GM18505 (cell line): ENCODE measurements around the gene TNFRSF19.

Experiments used
- ATAC-seq: cut with Tn5 transposase; IDR thresholded peaks from one replicate; pipeline ENCODE4 v1.9.1; 2021; ENCODE audit not compliant: unreplicated experiment
- POLR2A ChIP-seq: IDR thresholded peaks from 4 replicates; pipeline ENCODE4 v1.6.1; 2011; ENCODE audit warnings: borderline replicate concordance; ENCODE audit not compliant: insufficient read depth, insufficient read length; ENCODE audit errors: extremely low read depth

The TNFRSF19 gene

GRCh38 chr13:23554000-23554399, 16.2 kb upstream of the TNFRSF19 start:
- ATAC-seq: no peak

DNA sequence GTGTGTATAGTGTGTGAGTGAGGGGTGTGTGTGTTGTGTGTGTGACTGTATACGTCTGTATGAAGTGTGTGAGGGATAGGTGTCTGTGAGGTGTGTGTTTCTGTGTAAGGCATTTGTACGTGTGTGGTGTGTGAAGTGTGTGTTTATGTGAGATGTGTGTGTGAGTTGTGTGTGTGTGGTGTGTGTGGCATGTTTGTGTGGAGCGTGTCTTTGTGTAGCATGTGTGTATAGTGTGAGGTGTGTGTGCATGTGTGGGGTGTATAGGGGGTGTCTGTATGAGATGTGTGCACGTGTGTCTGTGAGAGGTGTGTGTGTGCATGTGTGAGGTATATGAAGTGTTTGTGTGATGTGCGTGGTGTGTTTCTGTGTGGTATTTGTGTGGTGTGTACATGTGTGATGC, 13.2 kb upstream of the TNFRSF19 start:
- TF ChIP-seq POLR2A: no peak
- no peak for ATAC-seq

More at GRCh38 chr13:23554000-23554399, 16.2 kb upstream of the TNFRSF19 start:
- TF ChIP-seq POLR2A: no peak

GRCh38 chr13:23557733-23558132, 12.5 kb upstream of the TNFRSF19 start:
- no peak for ATAC-seq
- no peak for TF ChIP-seq POLR2A

GRCh38 chr13:23558675-23559536, 11.3 kb upstream of the TNFRSF19 start:
- no peak for ATAC-seq
- no peak for TF ChIP-seq POLR2A

DNA sequence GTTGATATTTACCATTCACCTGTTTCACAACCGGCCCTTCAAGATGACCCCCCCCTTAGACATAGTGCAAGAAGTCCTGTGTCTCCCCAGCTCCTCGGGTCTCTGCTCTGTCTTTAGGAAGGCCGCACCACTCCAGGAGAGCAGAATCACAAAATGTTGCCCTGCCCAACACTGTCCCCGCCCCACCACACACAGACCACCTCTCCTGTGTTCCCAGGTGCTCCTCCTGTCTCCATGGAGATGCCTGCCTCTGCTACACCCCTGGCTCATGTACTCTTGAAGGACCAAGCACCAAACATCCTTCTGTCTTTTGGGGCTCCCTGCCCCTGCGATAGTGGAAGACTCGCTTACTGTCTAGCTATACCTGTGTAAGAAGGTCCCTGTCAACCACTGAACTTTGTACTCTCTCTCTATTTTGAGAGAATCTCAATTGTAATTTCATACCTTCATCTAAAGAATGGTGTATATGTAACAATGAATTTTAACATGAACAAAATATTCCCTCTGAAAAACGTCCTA, 9.6 kb upstream of the TNFRSF19 start:
- peak; percentile 8 for ATAC-seq
- peak; percentile 40 for TF ChIP-seq POLR2A

GRCh38 chr13:23561261-23561660, 9.0 kb upstream of the TNFRSF19 start:
- peak; percentile 73 for ATAC-seq
- TF ChIP-seq POLR2A: no peak

GRCh38 chr13:23563085-23563845, 6.9 kb upstream of the TNFRSF19 start:
- TF ChIP-seq POLR2A: no peak
- no peak for ATAC-seq

GRCh38 chr13:23567906-23568460, 2.2 kb upstream of the TNFRSF19 start:
- no peak for ATAC-seq
- no peak for TF ChIP-seq POLR2A

GRCh38 chr13:23570921-23571315, 706 bp downstream of the TNFRSF19 start:
- ATAC-seq: no peak

GRCh38 chr13:23571431-23571830, 1.2 kb downstream of the TNFRSF19 start:
- TF ChIP-seq POLR2A: no peak
- ATAC-seq: no peak

More at GRCh38 chr13:23570921-23571315, 706 bp downstream of the TNFRSF19 start:
- TF ChIP-seq POLR2A: peak; percentile 50

DNA sequence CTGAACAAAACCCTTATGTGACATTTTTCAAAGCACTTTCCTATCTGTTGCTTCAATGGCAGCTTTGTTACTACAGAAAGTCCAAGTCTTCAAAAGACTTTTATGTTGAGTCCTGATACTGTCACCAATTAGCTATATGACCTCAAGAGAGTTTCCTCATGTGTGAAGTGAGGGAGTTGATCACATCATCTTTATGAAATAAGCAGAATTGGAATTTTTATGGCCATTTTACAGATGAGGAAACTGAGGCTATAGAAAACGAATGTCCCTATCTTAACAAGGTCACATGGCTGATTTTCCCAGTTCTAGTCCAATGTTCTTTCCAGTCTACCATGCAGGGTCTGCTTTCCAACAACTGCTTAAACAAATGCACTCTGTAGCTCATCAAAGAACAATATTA, 2.6 kb downstream of the TNFRSF19 start:
- ATAC-seq: no peak
- TF ChIP-seq POLR2A: no peak

DNA sequence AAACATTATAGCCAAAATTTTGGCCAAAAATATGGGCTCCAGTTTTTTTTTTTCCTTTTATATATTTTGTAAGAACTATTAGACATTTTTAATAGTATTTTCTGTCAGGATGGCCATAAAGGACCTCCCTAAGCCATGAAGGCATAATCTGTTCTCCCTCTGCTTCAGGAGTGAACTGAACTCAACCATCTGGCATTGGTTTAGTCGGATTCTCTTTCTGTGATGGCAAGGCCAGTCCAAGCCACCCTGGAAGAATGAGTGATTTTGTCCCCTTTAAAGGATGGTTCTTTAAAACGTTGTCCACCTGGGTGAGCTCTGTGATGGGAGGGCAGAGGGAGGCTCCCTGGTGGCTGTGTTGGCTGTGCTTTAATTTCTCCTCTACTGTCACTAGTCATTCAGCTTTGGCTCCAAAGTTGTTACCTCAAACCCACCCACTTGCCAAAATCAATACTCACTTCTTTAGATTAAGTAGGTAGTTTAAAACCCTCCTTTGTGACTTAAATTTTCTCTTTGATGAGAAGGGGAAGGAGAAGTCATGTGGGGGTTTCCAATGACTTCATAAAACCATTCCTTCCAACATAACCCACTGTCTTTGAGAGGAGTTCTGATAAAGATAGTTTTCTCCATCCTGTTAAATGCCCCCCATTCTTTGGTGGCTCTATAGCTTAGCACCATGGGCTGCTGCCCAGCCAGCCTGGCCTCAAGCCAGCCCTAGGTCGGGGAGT, 4.4 kb downstream of the TNFRSF19 start:
- no peak for TF ChIP-seq POLR2A

GRCh38 chr13:23575632-23576031, 5.4 kb downstream of the TNFRSF19 start:
- no peak for TF ChIP-seq POLR2A
- no peak for ATAC-seq

More for the DNA sequence above, 4.4 kb downstream of the TNFRSF19 start:
- no peak for ATAC-seq
